DND-41 (cell line): Measurements from ENCODE around the gene HCRTR1.

Source experiments
- EZH2 ChIP-seq: IDR thresholded peaks from 3 replicates; pipeline ENCODE4 v1.6.1; 2012; ENCODE audit warnings: borderline replicate concordance, low read depth, mild to moderate bottlenecking, moderate library complexity, low read length, inconsistent platforms; ENCODE audit not compliant: severe bottlenecking
- TF ChIP-seq, protein P1 (sequence below): IDR thresholded peaks from 2 replicates; pipeline ENCODE4 v1.5.1; 2012; ENCODE audit warnings: borderline replicate concordance, low read length, moderate library complexity, mild to moderate bottlenecking; ENCODE audit not compliant: poor library complexity, severe bottlenecking; ENCODE audit errors: extremely low read depth

DNA sequence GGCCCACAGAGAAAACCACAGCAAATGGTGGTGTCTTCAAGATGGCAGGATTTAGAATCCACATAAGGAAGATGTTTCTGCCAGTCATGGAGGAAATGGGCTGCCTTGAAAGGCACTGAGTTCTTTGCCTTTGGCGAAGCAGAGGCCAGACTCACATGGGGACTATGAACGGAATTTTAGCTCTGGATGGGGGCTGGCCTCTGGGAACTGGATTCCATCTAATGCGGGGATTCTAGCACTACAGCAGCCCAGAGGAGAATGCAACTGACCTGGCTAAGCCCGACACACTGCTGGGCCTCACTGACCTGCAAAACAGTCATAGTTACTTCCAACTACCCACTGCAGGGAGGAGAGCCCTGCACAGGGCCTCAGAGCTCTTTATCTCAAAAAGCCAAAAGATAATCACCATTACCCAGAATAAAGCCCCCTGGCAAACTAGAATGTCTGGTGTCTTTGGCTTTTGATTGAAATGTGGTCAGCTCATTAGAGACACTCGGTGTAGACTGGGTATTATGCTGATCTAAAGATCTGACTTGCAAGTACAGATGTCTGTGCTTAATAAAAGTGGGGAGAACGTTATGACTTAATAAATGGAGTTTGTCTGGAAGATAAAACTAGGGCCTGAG, 11.6 kb downstream of the HCRTR1 start:
- TF ChIP-seq, protein P1, sequence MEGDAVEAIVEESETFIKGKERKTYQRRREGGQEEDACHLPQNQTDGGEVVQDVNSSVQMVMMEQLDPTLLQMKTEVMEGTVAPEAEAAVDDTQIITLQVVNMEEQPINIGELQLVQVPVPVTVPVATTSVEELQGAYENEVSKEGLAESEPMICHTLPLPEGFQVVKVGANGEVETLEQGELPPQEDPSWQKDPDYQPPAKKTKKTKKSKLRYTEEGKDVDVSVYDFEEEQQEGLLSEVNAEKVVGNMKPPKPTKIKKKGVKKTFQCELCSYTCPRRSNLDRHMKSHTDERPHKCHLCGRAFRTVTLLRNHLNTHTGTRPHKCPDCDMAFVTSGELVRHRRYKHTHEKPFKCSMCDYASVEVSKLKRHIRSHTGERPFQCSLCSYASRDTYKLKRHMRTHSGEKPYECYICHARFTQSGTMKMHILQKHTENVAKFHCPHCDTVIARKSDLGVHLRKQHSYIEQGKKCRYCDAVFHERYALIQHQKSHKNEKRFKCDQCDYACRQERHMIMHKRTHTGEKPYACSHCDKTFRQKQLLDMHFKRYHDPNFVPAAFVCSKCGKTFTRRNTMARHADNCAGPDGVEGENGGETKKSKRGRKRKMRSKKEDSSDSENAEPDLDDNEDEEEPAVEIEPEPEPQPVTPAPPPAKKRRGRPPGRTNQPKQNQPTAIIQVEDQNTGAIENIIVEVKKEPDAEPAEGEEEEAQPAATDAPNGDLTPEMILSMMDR = no peak
- no peak for TF ChIP-seq EZH2
